Measurements from ENCODE around the gene FOXP1. TPM values are rescaled to one million over a fixed set of nuclear protein-coding genes. Genes with fewer than 3 reads are reported as not detected.

FOXP1 gene
- total RNA-seq, 1 donor, result 55.7 TPM

DNA sequence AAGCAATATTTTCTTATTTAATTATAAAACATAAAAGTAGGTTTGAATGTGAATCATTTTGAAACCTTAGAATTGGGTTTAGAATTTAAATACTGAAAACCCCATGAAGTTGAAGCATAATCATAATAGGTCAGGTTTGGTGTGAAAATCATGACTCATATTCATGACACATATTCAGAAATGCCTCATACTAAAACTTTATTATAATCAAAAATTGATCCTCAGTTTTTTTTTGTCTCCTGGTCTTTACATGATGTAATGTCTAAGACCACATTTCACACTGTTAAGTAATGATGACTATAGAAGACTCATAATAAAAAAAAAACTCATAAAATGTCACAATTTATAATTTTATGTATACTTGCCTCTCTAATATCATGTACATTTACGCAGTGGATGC lies 190.4 kb downstream of the FOXP1 start:
- no peak for DNase-seq (ENCODE audit: low read depth)
- TF ChIP-seq, protein P1, sequence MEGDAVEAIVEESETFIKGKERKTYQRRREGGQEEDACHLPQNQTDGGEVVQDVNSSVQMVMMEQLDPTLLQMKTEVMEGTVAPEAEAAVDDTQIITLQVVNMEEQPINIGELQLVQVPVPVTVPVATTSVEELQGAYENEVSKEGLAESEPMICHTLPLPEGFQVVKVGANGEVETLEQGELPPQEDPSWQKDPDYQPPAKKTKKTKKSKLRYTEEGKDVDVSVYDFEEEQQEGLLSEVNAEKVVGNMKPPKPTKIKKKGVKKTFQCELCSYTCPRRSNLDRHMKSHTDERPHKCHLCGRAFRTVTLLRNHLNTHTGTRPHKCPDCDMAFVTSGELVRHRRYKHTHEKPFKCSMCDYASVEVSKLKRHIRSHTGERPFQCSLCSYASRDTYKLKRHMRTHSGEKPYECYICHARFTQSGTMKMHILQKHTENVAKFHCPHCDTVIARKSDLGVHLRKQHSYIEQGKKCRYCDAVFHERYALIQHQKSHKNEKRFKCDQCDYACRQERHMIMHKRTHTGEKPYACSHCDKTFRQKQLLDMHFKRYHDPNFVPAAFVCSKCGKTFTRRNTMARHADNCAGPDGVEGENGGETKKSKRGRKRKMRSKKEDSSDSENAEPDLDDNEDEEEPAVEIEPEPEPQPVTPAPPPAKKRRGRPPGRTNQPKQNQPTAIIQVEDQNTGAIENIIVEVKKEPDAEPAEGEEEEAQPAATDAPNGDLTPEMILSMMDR (IDR thresholded peaks at IDR 0.05; ENCODE audit: insufficient read depth, low read depth, low read length), result no peak
- no peak overlapping the region for H3K4me3 ChIP-seq (ENCODE audit: low read depth, low read length)

DNA sequence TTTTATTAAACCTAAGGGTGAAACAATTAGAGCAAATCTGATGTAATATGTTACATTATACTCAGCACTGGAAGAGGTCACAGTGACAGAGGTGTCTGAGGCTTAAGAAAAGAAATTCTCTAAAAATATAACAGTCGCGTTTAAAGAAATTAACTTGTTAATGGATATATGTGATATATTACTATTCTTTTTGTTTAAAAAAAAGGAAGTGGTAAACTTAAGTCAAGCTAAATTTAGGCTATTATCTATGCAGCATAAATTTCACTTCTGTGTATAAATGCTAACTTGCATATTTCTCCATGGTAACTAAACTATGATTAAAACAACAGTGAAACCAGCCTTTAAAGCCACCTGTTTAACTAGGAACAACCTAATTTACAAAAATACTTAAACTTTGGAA lies 191.3 kb downstream of the FOXP1 start:
- no peak for DNase-seq (ENCODE audit: low read depth)
- TF ChIP-seq, protein P1 (IDR thresholded peaks at IDR 0.05; ENCODE audit: insufficient read depth, low read depth, low read length), result no peak
- H3K4me3 ChIP-seq (ENCODE audit: low read depth, low read length), result no peak overlapping the region

GRCh38 chr3:71391361-71391760 lies 192.2 kb downstream of the FOXP1 start:
- TF ChIP-seq, protein P1 (IDR thresholded peaks at IDR 0.05; ENCODE audit: insufficient read depth, low read depth, low read length), result no peak
- DNase-seq (ENCODE audit: low read depth), result no peak
- H3K4me3 ChIP-seq (ENCODE audit: low read depth, low read length), result no peak overlapping the region

DNA sequence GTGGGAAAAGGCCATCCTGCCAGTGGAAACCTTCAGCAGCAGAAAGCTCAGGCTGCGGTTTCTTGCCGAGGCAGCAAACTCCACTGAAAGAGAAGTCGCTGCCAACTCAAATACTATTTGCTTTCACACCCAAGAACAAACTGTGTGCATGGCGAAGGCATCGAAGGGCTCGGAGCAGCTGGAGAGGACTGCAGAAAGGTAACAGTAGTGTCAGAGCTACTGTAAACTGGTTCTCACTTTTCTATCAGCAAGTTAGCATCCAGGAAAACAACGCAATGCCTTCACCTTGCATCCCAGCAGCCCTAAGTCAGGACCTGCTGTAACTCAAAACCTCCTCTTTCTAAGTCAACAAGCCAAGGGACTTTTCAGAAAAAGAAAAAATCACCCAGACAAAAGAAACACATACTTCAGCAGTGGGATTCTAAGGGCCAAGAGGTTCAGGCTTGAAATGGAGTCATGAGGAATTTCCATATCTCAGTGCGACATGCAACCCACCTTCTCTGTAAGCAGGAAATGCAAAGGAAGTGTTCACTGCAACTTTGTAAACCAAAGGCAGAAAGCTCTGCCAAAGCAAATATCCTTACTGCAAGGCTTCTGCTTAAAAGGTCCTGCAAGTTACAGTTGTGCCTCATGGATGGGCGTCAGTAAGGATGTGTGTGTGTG lies 193.5 kb downstream of the FOXP1 start:
- DNase-seq (ENCODE audit: low read depth), result no peak
- H3K4me3 ChIP-seq (ENCODE audit: low read depth, low read length), result no peak overlapping the region
- TF ChIP-seq, protein P1 (IDR thresholded peaks at IDR 0.05; ENCODE audit: insufficient read depth, low read depth, low read length), result no peak

- DNase-seq (ENCODE audit: low read depth), result no peak
- TF ChIP-seq, protein P1 (IDR thresholded peaks at IDR 0.05; ENCODE audit: insufficient read depth, low read depth, low read length), result no peak
- H3K4me3 ChIP-seq (ENCODE audit: low read depth, low read length), result no peak overlapping the region
Observed at GRCh38 chr3:71389191-71389590, 194.3 kb downstream of the FOXP1 start.

DNA sequence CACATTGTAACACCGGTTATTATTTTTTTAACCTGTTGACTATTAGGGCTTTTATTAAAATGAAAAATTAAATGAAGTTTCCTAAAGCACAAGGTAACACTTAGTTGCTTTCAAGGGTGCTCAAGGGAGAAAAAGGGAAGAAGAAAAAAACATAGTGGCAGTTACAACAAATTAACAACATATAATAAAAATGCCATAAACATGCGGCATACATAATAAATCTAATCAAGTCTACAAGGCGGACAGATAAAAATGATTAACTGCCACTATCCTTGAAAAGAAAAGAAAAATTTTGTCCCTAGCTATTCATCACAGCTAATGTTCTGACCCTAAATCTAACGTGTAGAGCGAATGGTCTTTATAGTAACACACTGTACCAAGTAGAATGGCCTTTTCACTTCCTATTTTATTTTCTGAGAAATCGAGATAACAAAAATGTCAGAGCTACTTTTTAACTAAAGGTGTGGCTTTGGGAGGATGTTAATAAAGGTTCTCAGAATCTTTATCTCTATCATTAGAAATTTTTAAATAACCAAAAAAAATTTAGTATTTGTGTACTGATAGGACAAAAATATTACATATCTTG lies 194.9 kb downstream of the FOXP1 start:
- no peak overlapping the region for H3K4me3 ChIP-seq (ENCODE audit: low read depth, low read length)
- DNase-seq (ENCODE audit: low read depth), result no peak
- TF ChIP-seq, protein P1 (IDR thresholded peaks at IDR 0.05; ENCODE audit: insufficient read depth, low read depth, low read length), result no peak
